Lower lobe of right lung (tissue), 2 donors: ENCODE measurements around the gene ELSPBP1. TPM values are rescaled to one million over a fixed set of nuclear protein-coding genes. Genes with fewer than 3 reads are reported as not detected.

Source experiments
- ATAC-seq, 2 donors: fragments of 200-7000 bp; cut with Tn5 transposase; one replicate each; pipeline ENCODE4 v1.9.1; 2020 to 2022; ENCODE audit warnings: mild to moderate bottlenecking in 2 of 2, moderate library complexity in 2 of 2
- DNase-seq: peaks from one replicate; pipeline ENCODE4 v3.0.0-alpha.2; 2020
- H3K27ac ChIP-seq: fragments of 200-600 bp; one replicate; pipeline ENCODE4 v1.8.0; 2022
- H3K27me3 ChIP-seq: fragments of 200-600 bp; one replicate; pipeline ENCODE4 v1.8.0; 2022; ENCODE audit warnings: low read depth
- H3K36me3 ChIP-seq: fragments of 200-600 bp; one replicate; pipeline ENCODE4 v1.8.0; 2022; ENCODE audit warnings: mild to moderate bottlenecking
- H3K4me1 ChIP-seq: fragments of 200-600 bp; one replicate; pipeline ENCODE4 v1.8.0; 2022
- H3K4me3 ChIP-seq: fragments of 200-600 bp; one replicate; pipeline ENCODE4 v1.8.0; 2022; ENCODE audit warnings: mild to moderate bottlenecking
- H3K9me3 ChIP-seq: fragments of 200-600 bp; one replicate; pipeline ENCODE4 v1.8.0; 2022
- intact Hi-C: fragments of 100-400 bp; cut with DNase I; formaldehyde crosslinking; loops from one replicate; pipeline ENCODE4 v1.11.0; 2022
- total RNA-seq: library from RNA; stranded (reverse); fragmentation: NEBNext Ultra II Directional; extraction: Animal tissue kit (Norgen Biotek cat#: 25700); gene quantifications from one replicate; pipeline ENCODE4 v1.2.1, GENCODE V29; 2021
- TF ChIP-seq, protein P1 (sequence below): fragments of 200-600 bp; IDR thresholded peaks from one replicate; pipeline ENCODE4 v1.8.0; 2022; ENCODE audit warnings: antibody characterized with exemption, mild to moderate bottlenecking
- donor health status: DM: no; HTN: yes; CAD: no; lungs with severe emphysema.

Gene ELSPBP1
- total RNA-seq, 1 donor from 2014 or later, result not detected

DNA sequence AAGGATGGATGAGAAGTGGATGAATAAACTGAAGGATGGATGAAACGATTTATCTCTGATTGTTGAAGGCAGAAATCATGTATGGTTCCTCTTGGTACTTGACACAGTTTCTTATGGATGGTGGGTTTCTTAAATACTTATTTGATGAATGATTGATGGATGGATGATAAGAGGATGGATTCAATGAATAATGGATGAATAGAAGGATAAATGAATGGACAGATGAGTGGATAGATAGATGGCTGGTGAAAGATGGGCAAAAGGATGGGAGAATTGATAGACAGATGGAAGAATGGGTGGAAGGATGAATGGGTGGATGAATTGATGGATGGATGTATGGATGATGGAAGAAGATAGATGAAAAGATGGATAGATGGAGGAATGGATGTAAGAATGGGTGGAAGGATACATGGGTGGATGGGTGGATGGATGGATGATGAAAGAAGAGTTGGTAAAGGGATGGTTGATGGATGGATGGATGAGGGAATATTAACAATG lies 1.8 kb downstream of the ELSPBP1 start:
- TF ChIP-seq, protein P1, sequence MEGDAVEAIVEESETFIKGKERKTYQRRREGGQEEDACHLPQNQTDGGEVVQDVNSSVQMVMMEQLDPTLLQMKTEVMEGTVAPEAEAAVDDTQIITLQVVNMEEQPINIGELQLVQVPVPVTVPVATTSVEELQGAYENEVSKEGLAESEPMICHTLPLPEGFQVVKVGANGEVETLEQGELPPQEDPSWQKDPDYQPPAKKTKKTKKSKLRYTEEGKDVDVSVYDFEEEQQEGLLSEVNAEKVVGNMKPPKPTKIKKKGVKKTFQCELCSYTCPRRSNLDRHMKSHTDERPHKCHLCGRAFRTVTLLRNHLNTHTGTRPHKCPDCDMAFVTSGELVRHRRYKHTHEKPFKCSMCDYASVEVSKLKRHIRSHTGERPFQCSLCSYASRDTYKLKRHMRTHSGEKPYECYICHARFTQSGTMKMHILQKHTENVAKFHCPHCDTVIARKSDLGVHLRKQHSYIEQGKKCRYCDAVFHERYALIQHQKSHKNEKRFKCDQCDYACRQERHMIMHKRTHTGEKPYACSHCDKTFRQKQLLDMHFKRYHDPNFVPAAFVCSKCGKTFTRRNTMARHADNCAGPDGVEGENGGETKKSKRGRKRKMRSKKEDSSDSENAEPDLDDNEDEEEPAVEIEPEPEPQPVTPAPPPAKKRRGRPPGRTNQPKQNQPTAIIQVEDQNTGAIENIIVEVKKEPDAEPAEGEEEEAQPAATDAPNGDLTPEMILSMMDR, result no peak
- no peak for ATAC-seq
- H3K27me3 ChIP-seq, result peaks cover 7% of the 10 kb centered on the region
- no peak overlapping the region for H3K27ac ChIP-seq
- intact Hi-C loops, result no loop called here
- no peaks in the 10 kb centered on the region for H3K36me3 ChIP-seq
- no peaks in the 10 kb centered on the region for H3K9me3 ChIP-seq
- H3K4me3 ChIP-seq, result no peak overlapping the region
- no peaks in the 10 kb centered on the region for H3K4me1 ChIP-seq
- no peak for DNase-seq

DNA sequence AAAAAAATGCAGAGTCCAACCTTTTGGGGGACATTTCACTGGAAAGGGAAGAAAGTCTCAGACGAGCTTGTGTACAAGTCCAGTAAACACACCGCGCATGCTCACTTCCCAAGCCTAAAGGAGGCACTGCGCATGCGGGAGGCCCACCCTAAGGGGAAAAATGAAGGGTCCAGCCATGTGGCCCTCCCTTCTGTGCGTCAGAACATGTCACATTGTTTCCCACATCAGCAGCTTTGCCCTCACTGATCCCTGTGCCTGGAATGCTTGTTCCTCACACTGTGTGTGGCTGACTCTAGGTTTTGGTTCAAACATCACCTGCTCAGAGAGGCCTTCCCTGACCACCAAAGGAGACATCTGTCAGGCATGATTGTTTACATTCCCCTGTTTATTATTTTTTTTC lies 4.4 kb downstream of the ELSPBP1 start:
- no peak for DNase-seq
- H3K4me3 ChIP-seq, result no peak overlapping the region
- no peak overlapping the region for H3K27ac ChIP-seq
- no peaks in the 10 kb centered on the region for H3K36me3 ChIP-seq
- peaks cover 6% of the 10 kb centered on the region for H3K27me3 ChIP-seq
- no peak for ATAC-seq
- no peaks in the 10 kb centered on the region for H3K4me1 ChIP-seq
- intact Hi-C loops, result no loop called here
- no peaks in the 10 kb centered on the region for H3K9me3 ChIP-seq
- TF ChIP-seq, protein P1, result no peak

DNA sequence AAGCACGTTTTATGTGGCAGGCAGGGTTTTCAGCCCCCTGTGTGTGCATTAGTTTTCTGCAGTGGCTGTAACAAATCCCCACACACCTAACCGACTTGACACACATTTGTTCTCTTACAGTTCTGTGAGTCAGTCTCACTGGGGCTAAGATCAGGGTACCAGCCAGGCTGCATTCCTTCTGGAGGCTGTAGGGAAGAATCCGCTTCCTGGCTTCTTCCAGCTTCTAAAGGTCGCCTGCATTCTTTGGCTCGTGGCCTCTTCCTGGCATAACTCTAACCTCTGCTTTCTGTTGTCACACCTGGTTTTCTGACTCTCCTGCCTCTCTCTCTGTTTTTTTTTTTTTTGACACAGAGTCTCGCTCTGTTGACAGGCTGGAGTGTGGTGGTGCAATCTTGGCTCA lies 6.4 kb downstream of the ELSPBP1 start:
- H3K27me3 ChIP-seq, result peaks cover 11% of the 10 kb centered on the region
- no peaks in the 10 kb centered on the region for H3K4me1 ChIP-seq
- no peak overlapping the region for H3K27ac ChIP-seq
- DNase-seq, result no peak
- no peak overlapping the region for H3K4me3 ChIP-seq
- TF ChIP-seq, protein P1, result no peak
- H3K9me3 ChIP-seq, result no peaks in the 10 kb centered on the region
- H3K36me3 ChIP-seq, result no peaks in the 10 kb centered on the region
- no peak for ATAC-seq
- intact Hi-C loops, result no loop called here

- DNase-seq (no peak), ATAC-seq (no peak)
- intact Hi-C loops, result no loop called here
- TF ChIP-seq, protein P1, result no peak
- Histone ChIP-seq H3K9me3 (no peaks in the 10 kb centered on the region), H3K4me3 (no peak overlapping the region), H3K4me1 (no peaks in the 10 kb centered on the region), H3K27me3 (peaks cover 19% of the 10 kb centered on the region), H3K36me3 (no peaks in the 10 kb centered on the region), H3K27ac (no peak overlapping the region)
These were observed 9.8 kb downstream of the ELSPBP1 start for GRCh38 chr19:48004236-48004635.

GRCh38 chr19:48006762-48007161 lies 12.3 kb downstream of the ELSPBP1 start:
- Histone ChIP-seq H3K27ac (no peak overlapping the region), H3K27me3 (peaks cover 26% of the 10 kb centered on the region), H3K4me1 (no peaks in the 10 kb centered on the region), H3K4me3 (no peak overlapping the region), H3K9me3 (no peaks in the 10 kb centered on the region), H3K36me3 (no peaks in the 10 kb centered on the region)
- TF ChIP-seq, protein P1, result no peak
- DNase-seq (no peak), ATAC-seq (no peak)
- intact Hi-C loops, result no loop called here
